Heart right ventricle (tissue), 16 donors: ENCODE results near the gene SMIM10L2A. TPM values are rescaled to one million over a fixed set of nuclear protein-coding genes. Genes with fewer than 3 reads are reported as not detected.

Experiments used
- ATAC-seq, 8 donors: fragments of 200-7000 bp; cut with Tn5 transposase; one replicate each; pipeline ENCODE4 v1.9.1; 2020; ENCODE audit warnings: mild to moderate bottlenecking in 8 of 8, moderate library complexity in 8 of 8, moderate number of reproducible peaks in 1 of 8
- DNase-seq, 2 donors: peaks; one replicate each; pipeline ENCODE4 v3.0.0-alpha.2; 2020
- H3K27ac ChIP-seq, 10 donors: fragments of 200-600 bp; sonication (generic) in 2 of 10; one replicate each; pipeline versions ENCODE4 v1.5.0 to v1.8.0; 2020 to 2022; ENCODE audit warnings: mild to moderate bottlenecking in 3 of 10
- H3K27me3 ChIP-seq, 7 donors: fragments of 200-600 bp; one replicate each; pipeline ENCODE4 v1.8.0; 2021 to 2022; ENCODE audit warnings: mild to moderate bottlenecking in 2 of 7
- H3K36me3 ChIP-seq, 9 donors: fragments of 200-600 bp; sonication (generic) in 1 of 9; one replicate each; pipeline versions ENCODE4 v1.5.0 to v1.8.0; 2020 to 2022; ENCODE audit warnings: mild to moderate bottlenecking in 2 of 9
- H3K4me1 ChIP-seq, 9 donors: fragments of 200-600 bp; sonication (generic) in 1 of 9; one replicate each; pipeline versions ENCODE4 v1.5.0 to v1.8.0; 2020 to 2022; ENCODE audit warnings: mild to moderate bottlenecking in 4 of 9
- H3K4me3 ChIP-seq, 10 donors: fragments of 200-600 bp; sonication (generic) in 2 of 10; one replicate each; pipeline versions ENCODE4 v1.5.0 to v1.8.0; 2020 to 2022; ENCODE audit warnings: mild to moderate bottlenecking in 7 of 10, moderate library complexity in 2 of 10
- H3K9me3 ChIP-seq, 11 donors: fragments of 200-600 bp in 10 of 11; sonication (generic) in 2 of 11; one replicate each; pipeline versions ENCODE4 v1.5.0 to v1.8.0; 2013 to 2022; ENCODE audit warnings: mild to moderate bottlenecking in 2 of 11, control low read depth in 1 of 11, moderate library complexity in 1 of 11
- WGBS, 2 donors: extraction: QIAGEN DNeasy Blood & Tissue Kit; methylation state at CpG; one replicate each; pipeline ENCODE4 v1.1.7; 2013; ENCODE audit warnings: inconsistent platforms in 1 of 2; 5-methylcytosine and 5-hydroxymethylcytosine counted together
- intact Hi-C, 10 donors: fragments of 100-400 bp; cut with DNase I; formaldehyde crosslinking; loops; one replicate each; pipeline versions ENCODE4 v1.11.1 to v1.14.2; 2022
- polyA plus RNA-seq, 2 donors: library from polyadenylated mRNA; stranded (reverse); fragments of 200-250 nt; gene quantifications; one replicate each; pipeline ENCODE4 v1.2.3, GENCODE V29; 2013
- total RNA-seq, 10 donors: library from RNA; stranded (reverse); fragmentation: NEBNext Ultra II Directional in 3 of 10; extraction: Animal tissue kit (Norgen Biotek cat#: 25700) in 3 of 10; gene quantifications; one replicate each; pipeline versions ENCODE4 v1.2.1 to v1.2.4, GENCODE V29; 2021 to 2023
- TF ChIP-seq, protein P1 (sequence below), 9 donors: fragments of 200-600 bp; sonication (generic) in 2 of 9; IDR thresholded peaks; one replicate each; pipeline versions ENCODE4 v1.5.0 to v1.8.0; 2021 to 2022; ENCODE audit warnings: antibody characterized with exemption in 9 of 9, mild to moderate bottlenecking in 5 of 9, moderate library complexity in 1 of 9
- donor health status: Arrhythmogenic right ventricular cardiomyopathy.
- donor health status: ischemic (EF 13 %, LVEDD 7.1; RV severe dilation, severe dysfunction).
- donor health status: healthy with polysubstance abuse.
- donor health status: DM: no; HTN: yes; CAD: no.
- donor health status: DM: no; HTN: no; CAD: no.
- donor health status: ischemic (EF 25% LVEDD 6.9; RV normal size, moderate dysfunction).
- donor health status: ischemic (EF 25% LVEDD 5.7; RV mildly dilated, moderate dysfunction).
- donor health status: healthy.
- donor health status: DM: yes; HTN: yes; CAD: no.
- donor health status: Ischemic cardiomyopathy.
- donor health status: ischemic (EF 35%, LVEDD 5.7; RV mildly dilated, moderate dysfunction).
- donor health status: nonischemic (EF 11% LVEDD 7.7; RV severe dilation, severe dysfunction).
- donor health status: DM: yes; HTN: yes; CAD: no.
- donor health status: PGD.
- donor health status: ischemic (EF 29% LVEDD 5.4; RV normal size, mild dysfunction).
- donor health status: nonischemic (EF 23%, LVEDD 6.1; RV moderate dilation, normal function).

Gene SMIM10L2A
- total and polyA plus RNA-seq, 12 donors: 0.38 to 2.5 (median 1.4) TPM

DNA sequence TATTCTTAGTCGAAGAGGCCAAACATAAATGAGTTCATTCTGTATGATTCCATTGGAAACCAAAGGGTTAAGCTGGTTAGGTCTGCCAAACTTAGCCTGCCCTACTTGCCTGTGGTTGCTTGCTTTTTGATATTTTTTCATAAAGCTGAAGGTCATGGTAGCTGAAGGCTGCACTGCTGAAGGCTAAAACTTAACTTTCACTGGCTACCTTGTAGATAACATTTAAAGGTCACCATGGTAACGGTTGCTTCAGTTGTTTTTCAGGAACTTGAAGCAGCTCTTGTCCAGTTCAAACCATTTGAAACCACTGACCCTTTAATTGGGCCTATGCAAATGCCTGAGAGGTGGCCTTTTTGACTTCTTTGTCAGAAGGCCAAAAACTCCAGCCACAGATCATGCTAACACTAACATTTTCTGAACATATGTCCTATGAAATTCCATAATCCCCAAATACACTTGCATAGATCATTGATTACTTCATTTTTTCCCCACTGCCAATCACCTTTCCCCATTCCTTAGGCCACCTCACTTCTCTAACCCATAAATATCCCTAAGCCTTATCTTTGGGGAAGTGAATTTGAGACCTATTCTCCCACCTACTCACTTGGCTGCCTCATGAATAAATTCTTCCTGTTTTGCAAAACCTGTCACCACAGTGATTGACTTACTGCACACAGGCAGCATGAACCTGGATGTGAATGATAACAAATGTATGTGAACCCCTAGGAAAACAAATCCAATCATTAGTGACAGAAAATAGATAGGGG, 10.7 kb upstream of the SMIM10L2A start:
- TF ChIP-seq, protein P1, sequence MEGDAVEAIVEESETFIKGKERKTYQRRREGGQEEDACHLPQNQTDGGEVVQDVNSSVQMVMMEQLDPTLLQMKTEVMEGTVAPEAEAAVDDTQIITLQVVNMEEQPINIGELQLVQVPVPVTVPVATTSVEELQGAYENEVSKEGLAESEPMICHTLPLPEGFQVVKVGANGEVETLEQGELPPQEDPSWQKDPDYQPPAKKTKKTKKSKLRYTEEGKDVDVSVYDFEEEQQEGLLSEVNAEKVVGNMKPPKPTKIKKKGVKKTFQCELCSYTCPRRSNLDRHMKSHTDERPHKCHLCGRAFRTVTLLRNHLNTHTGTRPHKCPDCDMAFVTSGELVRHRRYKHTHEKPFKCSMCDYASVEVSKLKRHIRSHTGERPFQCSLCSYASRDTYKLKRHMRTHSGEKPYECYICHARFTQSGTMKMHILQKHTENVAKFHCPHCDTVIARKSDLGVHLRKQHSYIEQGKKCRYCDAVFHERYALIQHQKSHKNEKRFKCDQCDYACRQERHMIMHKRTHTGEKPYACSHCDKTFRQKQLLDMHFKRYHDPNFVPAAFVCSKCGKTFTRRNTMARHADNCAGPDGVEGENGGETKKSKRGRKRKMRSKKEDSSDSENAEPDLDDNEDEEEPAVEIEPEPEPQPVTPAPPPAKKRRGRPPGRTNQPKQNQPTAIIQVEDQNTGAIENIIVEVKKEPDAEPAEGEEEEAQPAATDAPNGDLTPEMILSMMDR (IDR thresholded peaks at IDR 0.05): no peak
- Histone ChIP-seq H3K27me3 (peaks cover 0 to 25% (median 0%) of the 10 kb centered on the region in 7 donors), H3K9me3 (peaks cover 0 to 4% (median 0%) of the 10 kb centered on the region in 11 donors), H3K27ac (no peak overlapping the region), H3K4me3 (no peak overlapping the region), H3K4me1 (no peaks in the 10 kb centered on the region), H3K36me3 (no peaks in the 10 kb centered on the region)
- WGBS, 2 donors: 75 to 94% methylated on average over 2 of the region's 2 CpGs
- DNase-seq: no peak
- no peak for ATAC-seq
- intact Hi-C loops: no loop called here

DNA sequence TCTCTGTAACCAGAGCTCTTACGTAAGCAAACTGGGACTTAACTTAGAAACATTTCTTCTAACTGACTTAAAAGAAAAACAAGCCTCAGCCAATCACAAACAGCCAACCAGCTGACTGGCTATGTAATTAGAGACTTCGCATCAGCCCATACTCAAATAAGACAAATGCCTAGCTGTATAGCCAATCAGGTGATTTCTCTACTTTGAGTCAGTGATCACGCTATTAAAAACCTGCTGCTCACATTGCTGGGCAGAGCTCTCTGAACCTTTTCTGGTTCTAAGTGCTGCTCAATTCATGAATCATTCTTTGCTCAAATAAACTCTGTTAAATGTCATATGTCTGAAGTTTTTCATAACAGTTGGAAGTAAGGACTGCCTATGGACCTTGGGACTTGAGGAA, 9.9 kb upstream of the SMIM10L2A start:
- intact Hi-C loops: no loop called here
- WGBS, 2 donors: 89 to 96% methylated on average over 3 of the region's 3 CpGs
- H3K9me3 ChIP-seq: peaks cover 0 to 4% (median 0%) of the 10 kb centered on the region in 11 donors
- H3K27ac ChIP-seq: no peak overlapping the region
- no peaks in the 10 kb centered on the region for H3K4me1 ChIP-seq
- no peak overlapping the region for H3K4me3 ChIP-seq
- TF ChIP-seq, protein P1 (IDR thresholded peaks at IDR 0.05): no peak
- no peak for DNase-seq
- H3K36me3 ChIP-seq: no peaks in the 10 kb centered on the region
- ATAC-seq: no peak
- peaks cover 0 to 30% (median 0%) of the 10 kb centered on the region in 7 donors for H3K27me3 ChIP-seq

DNA sequence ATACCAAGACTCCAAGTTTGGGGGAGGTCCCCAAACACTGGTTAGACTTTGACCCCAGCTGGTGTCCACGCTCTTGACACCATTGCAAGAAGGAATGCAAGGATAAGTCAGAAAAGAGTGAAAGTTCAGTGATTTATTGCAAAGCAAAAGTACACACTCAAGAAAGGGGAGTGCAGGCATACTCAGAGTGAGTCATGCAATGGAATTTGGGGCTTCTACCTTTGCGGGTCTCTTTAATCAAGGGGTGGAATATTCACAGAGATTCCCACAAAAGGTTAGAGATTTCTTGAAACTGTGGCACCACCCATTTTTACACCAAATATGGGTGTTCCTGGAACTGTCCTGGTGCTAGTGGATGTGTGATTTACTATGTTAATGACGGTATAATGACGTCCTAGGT, 5.2 kb upstream of the SMIM10L2A start:
- ATAC-seq: no peak
- DNase-seq: no peak
- H3K27me3 ChIP-seq: peaks cover 0 to 9% (median 0%) of the 10 kb centered on the region in 7 donors
- H3K4me1 ChIP-seq: peaks cover 0 to 3% (median 0%) of the 10 kb centered on the region in 9 donors
- no peak overlapping the region for H3K4me3 ChIP-seq
- peaks cover 0 to 4% (median 0%) of the 10 kb centered on the region in 11 donors for H3K9me3 ChIP-seq
- TF ChIP-seq, protein P1 (IDR thresholded peaks at IDR 0.05): no peak
- intact Hi-C loops: no loop called here
- WGBS, 2 donors: 87 to 89% methylated on average over 4 of the region's 4 CpGs
- no peak overlapping the region for H3K27ac ChIP-seq
- H3K36me3 ChIP-seq: no peaks in the 10 kb centered on the region

DNA sequence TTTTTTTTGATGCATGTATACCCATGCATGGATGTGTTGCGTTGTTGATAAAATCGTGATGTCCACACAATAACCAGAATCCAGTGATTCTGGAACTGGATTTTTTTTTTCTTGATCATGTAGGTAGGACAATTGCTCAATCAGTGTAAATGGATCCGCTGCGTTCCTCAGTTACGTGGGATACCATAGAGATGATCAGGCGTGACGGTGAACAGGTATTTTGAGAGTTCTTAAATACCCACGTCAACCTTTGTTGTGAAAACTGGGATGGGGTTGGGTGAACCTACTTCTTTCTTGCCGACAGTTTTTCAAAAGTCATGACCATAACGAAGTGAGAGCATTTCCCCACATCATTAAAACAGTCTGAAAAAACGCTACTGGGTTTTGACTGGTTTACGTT, 913 bp upstream of the SMIM10L2A start:
- Histone ChIP-seq H3K9me3 (no peaks in the 10 kb centered on the region), H3K36me3 (no peaks in the 10 kb centered on the region), H3K27ac (no peak overlapping the region), H3K4me1 (peaks cover 0 to 5% (median 0%) of the 10 kb centered on the region in 9 donors), H3K4me3 (no peak overlapping the region), H3K27me3 (peaks cover 0 to 20% (median 0%) of the 10 kb centered on the region in 7 donors)
- TF ChIP-seq, protein P1 (IDR thresholded peaks at IDR 0.05): no peak
- intact Hi-C loops: no loop called here
- no peak for DNase-seq
- ATAC-seq: no peak
- WGBS, 2 donors: 97 to 98% methylated on average over 12 of the region's 12 CpGs
